Brain microvascular endothelial cell (primary cell): ENCODE measurements around the gene ADORA2A.

ENCODE experiments used
- DNase-seq: peaks from one replicate; pipeline ENCODE4 v3.0.0-alpha.2; 2020
- H3K27ac ChIP-seq: fragments of 250-450 bp; sonication (Bioruptor Pico); 2 replicates; pipeline ENCODE4 v1.5.1; 2020; ENCODE audit warnings: mild to moderate bottlenecking, moderate library complexity
- H3K27me3 ChIP-seq: fragments of 250-450 bp; sonication (Bioruptor Pico); replicated peaks from 2 replicates; pipeline ENCODE4 v1.5.1; 2020; ENCODE audit warnings: mild to moderate bottlenecking
- H3K36me3 ChIP-seq: fragments of 250-450 bp; sonication (Bioruptor Pico); replicated peaks from 2 replicates; pipeline ENCODE4 v1.5.1; 2020; ENCODE audit warnings: mild to moderate bottlenecking
- H3K4me3 ChIP-seq: 2 replicates; pipeline ENCODE4 v1.5.1; 2011; ENCODE audit warnings: low read depth, mild to moderate bottlenecking, control low read depth, low read length, moderate library complexity
- in situ Hi-C: cut with HindIII; loops from 2 replicates; pipeline ENCODE4 v1.10.0; 2017; ENCODE audit warnings: low sequenced_read_pairs, low pct_ligation_motif_present
- TF ChIP-seq, protein P1 (sequence below): IDR thresholded peaks from 2 replicates; pipeline ENCODE4 v1.5.1; 2011; ENCODE audit warnings: low read depth, mild to moderate bottlenecking, moderate library complexity, low read length, control low read depth, inconsistent platforms; ENCODE audit errors: missing control alignments

ADORA2A gene

DNA sequence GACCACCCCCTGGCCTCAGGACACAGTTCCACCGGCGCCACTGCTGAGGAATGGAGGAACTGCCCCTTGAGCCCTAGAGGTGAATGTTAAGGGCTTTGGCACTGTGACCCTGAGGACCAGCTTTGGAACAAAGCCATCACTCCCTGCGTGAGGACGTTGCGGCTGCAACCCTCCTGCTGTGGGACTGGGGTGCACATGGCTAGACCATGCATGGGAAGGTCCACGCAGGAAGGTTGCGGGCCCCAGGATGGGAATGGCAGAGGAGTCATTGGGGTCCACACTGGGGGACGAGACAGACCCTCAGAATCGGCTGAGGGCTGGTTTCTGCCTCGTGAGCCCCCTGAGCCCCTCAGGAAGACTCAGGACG, 6.4 kb upstream of the ADORA2A start:
- DNase-seq = no peak
- Histone ChIP-seq H3K4me3 (no peak overlapping the region), H3K27ac (no peak overlapping the region), H3K27me3 (no peaks in the 10 kb centered on the region), H3K36me3 (peaks cover 5% of the 10 kb centered on the region)
- TF ChIP-seq, protein P1, sequence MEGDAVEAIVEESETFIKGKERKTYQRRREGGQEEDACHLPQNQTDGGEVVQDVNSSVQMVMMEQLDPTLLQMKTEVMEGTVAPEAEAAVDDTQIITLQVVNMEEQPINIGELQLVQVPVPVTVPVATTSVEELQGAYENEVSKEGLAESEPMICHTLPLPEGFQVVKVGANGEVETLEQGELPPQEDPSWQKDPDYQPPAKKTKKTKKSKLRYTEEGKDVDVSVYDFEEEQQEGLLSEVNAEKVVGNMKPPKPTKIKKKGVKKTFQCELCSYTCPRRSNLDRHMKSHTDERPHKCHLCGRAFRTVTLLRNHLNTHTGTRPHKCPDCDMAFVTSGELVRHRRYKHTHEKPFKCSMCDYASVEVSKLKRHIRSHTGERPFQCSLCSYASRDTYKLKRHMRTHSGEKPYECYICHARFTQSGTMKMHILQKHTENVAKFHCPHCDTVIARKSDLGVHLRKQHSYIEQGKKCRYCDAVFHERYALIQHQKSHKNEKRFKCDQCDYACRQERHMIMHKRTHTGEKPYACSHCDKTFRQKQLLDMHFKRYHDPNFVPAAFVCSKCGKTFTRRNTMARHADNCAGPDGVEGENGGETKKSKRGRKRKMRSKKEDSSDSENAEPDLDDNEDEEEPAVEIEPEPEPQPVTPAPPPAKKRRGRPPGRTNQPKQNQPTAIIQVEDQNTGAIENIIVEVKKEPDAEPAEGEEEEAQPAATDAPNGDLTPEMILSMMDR = no peak
- in situ Hi-C loops = no loop called here

- in situ Hi-C loops = no loop called here
- peaks cover 3% of the 10 kb centered on the region for H3K36me3 ChIP-seq
- DNase-seq = no peak
Observed at GRCh38 chr22:24421428-24421931, 5.9 kb upstream of the ADORA2A start.

DNA sequence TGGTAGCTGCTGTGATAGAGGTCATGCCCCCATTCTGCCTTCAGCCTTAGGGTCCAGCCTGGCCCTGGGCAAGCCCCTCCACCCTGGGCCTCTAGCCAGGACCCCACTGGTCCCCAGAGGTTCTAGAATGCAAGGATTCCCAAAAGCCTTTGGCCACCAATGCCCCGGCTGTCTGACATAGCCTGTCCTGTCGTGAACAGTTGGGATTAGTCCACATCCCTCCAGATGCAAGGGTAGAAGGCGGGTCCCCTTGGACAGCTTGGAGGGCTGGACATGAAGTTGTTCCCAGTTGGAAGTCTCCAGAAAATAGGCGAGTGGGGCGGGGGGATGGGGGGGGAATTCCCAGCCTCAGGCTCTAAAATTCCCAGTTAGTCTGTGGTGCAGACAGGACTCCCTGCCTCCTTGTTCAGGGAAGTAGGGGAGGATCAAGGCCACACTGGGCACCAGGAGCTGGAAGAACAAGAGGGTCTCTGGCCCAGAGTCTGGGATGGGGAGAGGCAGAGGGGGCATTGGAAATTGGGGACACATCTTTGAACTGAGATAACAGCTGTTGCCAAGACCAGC, 5.2 kb upstream of the ADORA2A start:
- H3K36me3 ChIP-seq = peaks cover 2% of the 10 kb centered on the region
- in situ Hi-C loops = no loop called here
- no peak overlapping the region for H3K4me3 ChIP-seq
- H3K27me3 ChIP-seq = no peaks in the 10 kb centered on the region
- TF ChIP-seq, protein P1 = no peak
- no peak for DNase-seq
- no peak overlapping the region for H3K27ac ChIP-seq

More at GRCh38 chr22:24421428-24421931, 5.9 kb upstream of the ADORA2A start:
- no peak overlapping the region for H3K27ac ChIP-seq
- H3K4me3 ChIP-seq = no peak overlapping the region
- TF ChIP-seq, protein P1 = peak; percentile 43
- no peaks in the 10 kb centered on the region for H3K27me3 ChIP-seq

- H3K4me3 ChIP-seq = peak overlapping the region; percentile 30
- no peak for DNase-seq
- H3K27ac ChIP-seq = no peak overlapping the region
- H3K27me3 ChIP-seq = no peaks in the 10 kb centered on the region
- in situ Hi-C loops = no loop called here
- no peaks in the 10 kb centered on the region for H3K36me3 ChIP-seq
- TF ChIP-seq, protein P1 = peak; percentile 57
Observed at GRCh38 chr22:24423519-24424000, 3.8 kb upstream of the ADORA2A start.

DNA sequence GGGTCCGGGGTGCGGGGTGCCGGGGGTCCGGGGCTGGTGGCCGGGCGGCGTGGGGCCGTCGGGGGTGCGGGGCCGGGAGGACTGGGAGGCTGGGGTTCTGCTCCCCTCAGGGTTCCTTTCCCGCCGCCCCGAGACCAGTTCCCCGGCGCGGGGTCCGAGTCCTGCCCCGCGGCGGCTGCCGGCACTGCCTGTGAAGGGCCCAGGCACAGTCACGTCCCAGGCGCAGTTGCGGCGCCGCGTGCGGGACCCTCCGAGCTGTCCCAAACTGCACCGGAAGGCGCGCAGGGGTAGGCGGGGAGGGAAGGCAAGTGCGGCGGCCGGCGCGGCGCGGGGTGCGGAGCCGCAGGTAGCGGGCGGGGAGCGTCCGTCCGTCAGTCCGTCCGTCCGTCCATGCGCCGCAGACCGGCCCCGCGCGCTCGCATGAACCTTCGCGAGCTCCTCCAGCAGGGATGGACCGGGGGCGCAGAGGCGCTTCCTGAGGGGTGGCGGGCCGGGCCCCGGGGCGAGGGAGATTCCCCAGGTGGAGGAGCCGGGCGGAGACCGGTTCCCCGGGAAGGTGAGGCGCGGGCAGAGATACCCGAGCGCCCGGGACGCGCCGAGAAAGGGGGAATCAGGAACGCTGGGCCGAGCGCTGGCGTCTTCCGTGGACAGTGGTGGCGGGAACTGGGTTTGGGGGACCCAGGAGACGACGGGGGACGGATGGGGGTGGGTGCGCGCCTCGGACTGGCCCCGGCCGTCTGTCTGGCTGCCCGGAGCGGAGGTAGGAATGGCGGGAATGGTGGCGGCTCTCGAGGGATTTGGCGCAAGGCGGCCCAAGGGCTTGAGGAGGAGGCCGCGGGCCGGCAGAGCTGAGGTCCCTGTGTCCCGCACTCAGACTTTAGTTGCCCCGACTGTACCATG, 3.1 kb upstream of the ADORA2A start:
- peak overlapping the region; percentile 46 for H3K4me3 ChIP-seq
- H3K36me3 ChIP-seq = no peaks in the 10 kb centered on the region
- no peak for DNase-seq
- no peak overlapping the region for H3K27ac ChIP-seq
- in situ Hi-C loops = no loop called here
- TF ChIP-seq, protein P1 = no peak
- no peaks in the 10 kb centered on the region for H3K27me3 ChIP-seq
